Fibroblast of the aortic adventitia (primary cell): ENCODE measurements around the gene PCSK4. TPM values are rescaled to one million over a fixed set of nuclear protein-coding genes. Genes with fewer than 3 reads are reported as not detected.
A peak's percentile ranks its signal among the peaks of the same experiment; 100 is the strongest.

Source experiments
- DNase-seq: peaks from one replicate; pipeline ENCODE4 v3.0.0-alpha.2; 2010; ENCODE audit warnings: low read depth
- H3K4me3 ChIP-seq: 2 replicates; pipeline ENCODE4 v1.5.1; 2011; ENCODE audit warnings: low read depth, mild to moderate bottlenecking, control low read depth, low read length, moderate library complexity
- total RNA-seq: library from RNA; depleted of rRNA; stranded (reverse); fragments of >200 nt; gene quantifications from 2 replicates; pipeline ENCODE4 v1.2.3, GENCODE V29; 2012; ENCODE audit warnings: low replicate concordance
- TF ChIP-seq, protein P1 (sequence below): IDR thresholded peaks from 2 replicates; pipeline ENCODE4 v1.5.1; 2011; ENCODE audit warnings: mild to moderate bottlenecking, low read length, control low read depth, inconsistent platforms; ENCODE audit not compliant: insufficient read depth

The PCSK4 gene
- total RNA-seq, 1 donor: 2.2 TPM

DNA sequence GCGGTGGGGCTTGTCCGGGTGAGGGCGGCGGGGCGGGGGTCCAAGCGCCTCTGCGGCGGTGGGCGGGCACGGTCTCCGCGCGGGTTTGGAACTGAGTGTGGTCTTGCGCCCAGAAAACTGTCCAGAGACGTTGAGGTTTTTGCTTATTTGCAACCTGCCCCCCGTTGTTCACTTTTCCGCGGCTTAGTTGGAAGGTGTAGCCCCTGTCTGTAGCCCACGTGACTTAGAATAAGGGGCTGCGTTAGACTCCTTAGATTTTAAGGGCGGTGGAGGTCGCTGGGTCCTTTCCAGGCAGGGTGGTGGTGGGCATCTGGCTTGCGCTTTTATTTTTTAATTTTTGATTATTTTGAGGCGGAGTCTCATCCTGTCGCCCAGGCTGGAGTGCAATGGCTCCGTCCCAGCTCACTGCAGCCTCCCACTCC lies 51.2 kb downstream of the PCSK4 start:
- no peak for DNase-seq
- peak overlapping the region; percentile 83 for H3K4me3 ChIP-seq
- TF ChIP-seq, protein P1, sequence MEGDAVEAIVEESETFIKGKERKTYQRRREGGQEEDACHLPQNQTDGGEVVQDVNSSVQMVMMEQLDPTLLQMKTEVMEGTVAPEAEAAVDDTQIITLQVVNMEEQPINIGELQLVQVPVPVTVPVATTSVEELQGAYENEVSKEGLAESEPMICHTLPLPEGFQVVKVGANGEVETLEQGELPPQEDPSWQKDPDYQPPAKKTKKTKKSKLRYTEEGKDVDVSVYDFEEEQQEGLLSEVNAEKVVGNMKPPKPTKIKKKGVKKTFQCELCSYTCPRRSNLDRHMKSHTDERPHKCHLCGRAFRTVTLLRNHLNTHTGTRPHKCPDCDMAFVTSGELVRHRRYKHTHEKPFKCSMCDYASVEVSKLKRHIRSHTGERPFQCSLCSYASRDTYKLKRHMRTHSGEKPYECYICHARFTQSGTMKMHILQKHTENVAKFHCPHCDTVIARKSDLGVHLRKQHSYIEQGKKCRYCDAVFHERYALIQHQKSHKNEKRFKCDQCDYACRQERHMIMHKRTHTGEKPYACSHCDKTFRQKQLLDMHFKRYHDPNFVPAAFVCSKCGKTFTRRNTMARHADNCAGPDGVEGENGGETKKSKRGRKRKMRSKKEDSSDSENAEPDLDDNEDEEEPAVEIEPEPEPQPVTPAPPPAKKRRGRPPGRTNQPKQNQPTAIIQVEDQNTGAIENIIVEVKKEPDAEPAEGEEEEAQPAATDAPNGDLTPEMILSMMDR: no peak

DNA sequence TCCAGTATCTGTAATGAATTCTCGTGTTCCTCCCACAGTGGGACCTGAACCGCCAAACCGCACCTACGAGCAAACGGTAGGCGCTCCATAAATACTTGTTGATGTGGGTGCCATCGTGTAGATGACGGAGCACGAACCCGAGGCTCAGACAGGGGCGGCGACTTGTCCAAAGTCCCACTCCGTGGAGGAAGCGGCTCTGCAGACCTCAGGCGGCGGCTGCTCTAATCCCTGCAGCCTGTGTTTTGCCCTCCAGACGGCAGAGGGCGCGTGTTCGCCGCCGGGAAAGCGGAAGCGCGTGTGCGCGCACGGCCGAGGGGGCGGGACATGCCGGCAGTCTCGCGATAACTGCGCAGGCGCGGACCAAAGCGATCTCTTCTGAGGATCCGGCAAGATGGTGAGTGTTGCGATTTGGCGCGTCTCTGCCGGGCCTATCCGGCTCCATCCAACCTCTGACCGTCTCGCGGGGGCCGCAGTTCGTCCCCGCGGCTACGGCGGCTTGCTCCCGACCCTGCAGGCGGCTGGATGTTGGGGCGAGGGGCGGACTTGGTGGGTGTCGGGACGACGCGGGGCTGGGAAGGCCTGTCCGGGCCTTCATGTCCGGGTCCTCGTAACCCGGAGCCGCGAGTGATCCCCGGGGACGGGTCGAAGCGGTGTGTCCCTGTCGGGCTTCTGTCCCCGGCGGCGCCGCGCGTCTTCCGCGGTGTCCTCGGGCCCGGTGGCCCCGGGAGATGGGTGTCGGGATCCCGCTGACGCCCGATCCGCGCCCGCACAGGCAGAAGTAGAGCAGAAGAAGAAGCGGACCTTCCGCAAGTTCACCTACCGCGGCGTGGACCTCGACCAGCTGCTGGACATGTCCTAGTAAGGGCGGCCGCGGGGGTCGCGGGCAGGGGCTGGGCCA lies 51.9 kb downstream of the PCSK4 start, which contains the start of gene RPS15:
TSS of gene RPS15 (plus strand) at position 362 of the 898 bp plus-strand sequence. CDS start at position 392, 30 bp downstream.
- TF ChIP-seq, protein P1: peak; percentile 96
- peak within 1 kb of the TSS; percentile 83 for H3K4me3 ChIP-seq
- peak; percentile 96 for DNase-seq

DNA sequence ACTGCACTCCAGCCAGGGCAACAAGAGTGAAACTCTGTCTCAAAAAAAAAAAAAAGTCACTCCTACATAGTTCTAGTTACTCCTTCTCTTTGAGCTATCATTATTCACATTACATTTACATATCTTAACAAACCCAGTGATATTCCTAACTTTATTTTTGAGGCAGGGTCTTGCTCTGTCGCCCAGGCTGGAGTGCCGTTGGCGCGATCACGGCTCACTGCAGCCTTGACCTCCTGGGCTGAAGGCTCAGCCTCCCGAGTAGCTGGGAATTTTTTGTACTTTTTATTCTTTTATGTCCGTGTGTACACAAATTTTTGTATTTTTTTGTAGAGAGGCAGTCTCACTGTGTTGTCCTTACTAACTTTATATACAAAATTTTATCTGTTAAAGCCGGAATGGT lies 52.5 kb downstream of the PCSK4 start:
- DNase-seq: no peak
- no peak overlapping the region for H3K4me3 ChIP-seq
- TF ChIP-seq, protein P1: no peak

DNA sequence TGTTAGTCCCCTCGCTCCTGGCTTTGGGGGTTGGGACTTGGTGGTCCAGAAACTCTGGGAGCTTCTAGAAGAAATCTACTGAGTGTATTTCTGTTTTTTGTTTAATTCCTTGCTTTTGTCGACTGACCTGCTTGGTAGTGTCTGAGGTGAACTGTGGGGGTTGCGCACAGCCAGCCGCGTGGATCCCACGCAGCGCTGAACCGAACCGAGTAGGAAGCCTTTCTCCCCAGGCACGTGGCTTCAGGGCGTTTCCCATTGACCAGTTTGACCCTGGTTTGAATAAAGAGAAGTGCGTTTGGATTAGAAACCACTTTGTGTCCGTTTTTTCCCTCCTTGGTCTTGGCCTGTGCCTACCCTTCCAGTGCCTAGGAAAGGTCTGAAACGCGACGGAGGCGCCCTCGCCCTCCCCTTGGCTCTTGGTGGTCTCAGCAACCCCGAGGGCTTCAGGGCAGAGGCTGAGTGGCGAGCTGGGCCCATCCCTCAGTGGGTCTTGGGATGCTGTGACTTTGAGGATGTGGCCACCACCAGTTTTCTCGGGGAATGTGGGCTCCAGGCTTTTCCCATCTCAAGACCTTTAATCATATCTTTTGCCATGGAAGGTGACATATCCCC lies 54.7 kb downstream of the PCSK4 start:
- H3K4me3 ChIP-seq: no peak overlapping the region
- no peak for DNase-seq
- TF ChIP-seq, protein P1: no peak

DNA sequence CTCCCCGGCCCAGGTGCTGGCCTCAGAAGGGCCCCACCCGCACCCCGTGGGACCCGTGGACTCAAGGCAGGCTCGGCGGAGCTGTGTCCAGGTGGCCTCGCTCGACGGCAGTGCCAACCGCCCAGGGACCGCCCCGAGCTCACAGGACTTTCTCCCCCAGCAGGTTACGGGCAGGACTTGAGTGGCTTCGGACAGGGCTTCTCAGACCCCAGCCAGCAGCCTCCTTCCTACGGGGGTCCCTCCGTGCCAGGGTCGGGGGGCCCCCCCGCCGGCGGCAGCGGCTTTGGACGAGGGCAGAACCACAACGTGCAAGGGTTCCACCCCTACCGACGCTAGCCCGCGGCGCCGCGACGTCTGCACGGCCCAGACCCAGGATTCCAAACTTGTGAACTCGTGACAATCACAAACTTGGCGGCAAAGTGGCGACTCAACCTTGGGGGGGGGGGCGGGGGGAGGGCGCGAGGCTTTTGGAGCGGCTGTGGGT lies 55.5 kb downstream of the PCSK4 start:
- TF ChIP-seq, protein P1: no peak
- no peak overlapping the region for H3K4me3 ChIP-seq
- DNase-seq: no peak

DNA sequence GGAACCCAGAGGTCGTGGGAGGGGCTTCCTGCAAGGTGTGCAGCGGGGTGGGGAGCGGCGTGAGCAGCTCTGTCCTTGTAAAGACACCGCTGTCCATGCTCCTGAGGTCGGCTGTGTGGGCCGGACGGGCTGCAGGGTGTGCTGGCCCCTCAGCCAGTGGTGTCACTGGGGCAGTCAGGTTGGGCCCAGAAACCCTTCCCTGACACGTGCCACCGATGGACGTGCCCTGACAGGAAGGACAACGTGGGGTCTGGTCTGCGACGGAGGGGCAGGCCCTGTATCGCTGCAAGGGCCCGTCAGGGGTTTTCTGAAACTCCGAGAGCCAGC lies 56.1 kb downstream of the PCSK4 start:
- H3K4me3 ChIP-seq: no peak overlapping the region
- no peak for DNase-seq
- TF ChIP-seq, protein P1: no peak
